Esophagus muscularis mucosa (tissue), 4 donors: ENCODE measurements around the gene TTC7B.

Source experiments
- EP300 ChIP-seq: sonication (generic); formaldehyde crosslinking; IDR thresholded peaks from one replicate; pipeline ENCODE4 v1.6.1; 2017; ENCODE audit warnings: antibody characterized with exemption
- POLR2A ChIP-seq: fragments of 450-650 bp; IDR thresholded peaks from one replicate; pipeline ENCODE4 v1.6.1; 2017; ENCODE audit warnings: antibody characterized with exemption, moderate library complexity, mild to moderate bottlenecking, low read depth
- POLR2AphosphoS5 ChIP-seq, 2 donors: sonication (generic); formaldehyde crosslinking; IDR thresholded peaks; one replicate each; pipeline ENCODE4 v1.6.1; 2017; ENCODE audit warnings: antibody characterized with exemption in 2 of 2
- TF ChIP-seq, protein P1 (sequence below), 3 experiments: fragments of 200-600 bp in 2 of 3; fragments of 450-650 bp in 1 of 3; sonication (generic) in 2 of 3; IDR thresholded peaks; one replicate each; pipeline ENCODE4 v1.5.1; 2017 to 2019; ENCODE audit warnings: antibody characterized with exemption in 3 of 3, mild to moderate bottlenecking in 2 of 3, moderate library complexity in 1 of 3

DNA sequence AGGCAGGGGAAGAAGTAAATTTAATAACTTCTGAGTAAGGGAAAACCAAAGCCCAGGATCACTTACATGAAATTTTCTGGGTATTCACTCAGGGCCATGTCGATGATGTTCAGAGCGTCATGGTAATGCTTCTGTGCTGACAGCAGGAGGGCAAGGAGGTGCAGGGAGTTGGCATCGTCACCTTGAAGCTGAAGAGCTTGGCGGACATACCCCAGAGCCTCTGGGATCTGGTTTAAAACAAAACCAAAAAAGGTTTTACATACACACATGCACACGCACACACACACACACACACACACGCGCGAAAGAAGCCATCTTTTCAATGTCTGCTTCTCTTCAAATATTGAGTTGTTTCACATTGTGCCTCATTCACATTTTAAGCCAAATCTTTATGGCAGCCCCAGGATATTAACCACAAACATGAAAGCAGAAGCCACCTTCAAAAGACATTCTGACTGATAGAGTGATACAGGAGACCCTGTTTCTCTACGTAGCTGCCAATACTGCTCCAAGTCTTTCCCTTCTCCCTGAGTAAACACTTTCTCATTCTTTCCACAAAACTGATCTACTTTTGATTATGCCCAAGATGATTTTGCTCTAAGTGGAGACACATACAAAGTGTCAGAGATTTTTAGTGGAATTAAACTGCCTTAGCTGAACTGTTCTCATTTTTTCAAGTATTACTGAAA is 172.1 kb downstream of the TTC7B start:
- TF ChIP-seq, protein P1, sequence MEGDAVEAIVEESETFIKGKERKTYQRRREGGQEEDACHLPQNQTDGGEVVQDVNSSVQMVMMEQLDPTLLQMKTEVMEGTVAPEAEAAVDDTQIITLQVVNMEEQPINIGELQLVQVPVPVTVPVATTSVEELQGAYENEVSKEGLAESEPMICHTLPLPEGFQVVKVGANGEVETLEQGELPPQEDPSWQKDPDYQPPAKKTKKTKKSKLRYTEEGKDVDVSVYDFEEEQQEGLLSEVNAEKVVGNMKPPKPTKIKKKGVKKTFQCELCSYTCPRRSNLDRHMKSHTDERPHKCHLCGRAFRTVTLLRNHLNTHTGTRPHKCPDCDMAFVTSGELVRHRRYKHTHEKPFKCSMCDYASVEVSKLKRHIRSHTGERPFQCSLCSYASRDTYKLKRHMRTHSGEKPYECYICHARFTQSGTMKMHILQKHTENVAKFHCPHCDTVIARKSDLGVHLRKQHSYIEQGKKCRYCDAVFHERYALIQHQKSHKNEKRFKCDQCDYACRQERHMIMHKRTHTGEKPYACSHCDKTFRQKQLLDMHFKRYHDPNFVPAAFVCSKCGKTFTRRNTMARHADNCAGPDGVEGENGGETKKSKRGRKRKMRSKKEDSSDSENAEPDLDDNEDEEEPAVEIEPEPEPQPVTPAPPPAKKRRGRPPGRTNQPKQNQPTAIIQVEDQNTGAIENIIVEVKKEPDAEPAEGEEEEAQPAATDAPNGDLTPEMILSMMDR (IDR thresholded peaks at IDR 0.05): no peak
- no peak for TF ChIP-seq POLR2A
- TF ChIP-seq EP300: no peak
- no peak for TF ChIP-seq POLR2AphosphoS5 (IDR thresholded peaks at IDR 0.05)
